HepG2 (cell line): ENCODE data around the gene GMCL2. TPM values are rescaled to one million over a fixed set of nuclear protein-coding genes. Genes with fewer than 3 reads are reported as not detected.

Experiments used
- JARID2 ChIP-seq: sonication (generic); formaldehyde crosslinking; IDR thresholded peaks from 2 replicates; pipeline ENCODE4 v1.8.1; 2023; ENCODE audit warnings: missing genetic modification reagents, inconsistent platforms; ENCODE audit not compliant: insufficient replicate concordance
- KLF6 ChIP-seq: IDR thresholded peaks from 2 replicates; pipeline ENCODE4 v1.8.0; 2016; ENCODE audit warnings: missing biosample characterization, missing genetic modification reagents
- PAF1 ChIP-seq: IDR thresholded peaks from 2 replicates; pipeline ENCODE4 v1.6.1; 2016; ENCODE audit warnings: missing genetic modification reagents, missing compliant biosample characterization
- PAX8 ChIP-seq: sonication (generic); formaldehyde crosslinking; IDR thresholded peaks from 2 replicates; pipeline ENCODE4 v1.8.0; 2022; ENCODE audit warnings: mild to moderate bottlenecking, missing genetic modification reagents, borderline replicate concordance
- ZNF468 ChIP-seq: sonication (generic); formaldehyde crosslinking; IDR thresholded peaks from 2 replicates; pipeline ENCODE4 v1.8.0; 2022; ENCODE audit warnings: mild to moderate bottlenecking, moderate library complexity, missing genetic modification reagents
- ZNF512 ChIP-seq: sonication (generic); formaldehyde crosslinking; IDR thresholded peaks from 2 replicates; pipeline ENCODE4 v1.4.0; 2020; ENCODE audit warnings: mild to moderate bottlenecking, missing genetic modification reagents
- ZNF619 ChIP-seq: sonication (generic); formaldehyde crosslinking; IDR thresholded peaks from 2 replicates; pipeline ENCODE4 v1.4.0; 2020; ENCODE audit warnings: mild to moderate bottlenecking, missing genetic modification reagents
- polyA plus RNA-seq, 8 experiments: library from polyadenylated mRNA; depleted of rRNA in 3 of 8; stranded (reverse) in 7 of 8; unstranded in 1 of 8; fragments of >200 nt; fragmentation: Illumina TruSeq in 4 of 8; extraction: Trizol in 4 of 8; gene quantifications; 2 replicates each; pipeline versions ENCODE4 v1.2.1 to v1.2.3, GENCODE V29; 2011 to 2016; ENCODE audit warnings: low read depth in 4 of 8, missing spikeins in 1 of 8, mixed read lengths in 1 of 8; ENCODE audit not compliant: insufficient read depth in 1 of 8
- total RNA-seq, 5 experiments: library from RNA; depleted of rRNA; stranded (reverse); fragments of >200 nt; fragmentation: Illumina TruSeq; extraction: Trizol; gene quantifications; 2 replicates each; pipeline ENCODE4 v1.2.3, GENCODE V29; 2016; ENCODE audit warnings: low read depth in 1 of 5
- TF ChIP-seq, protein P1 (sequence below): sonication (generic); formaldehyde crosslinking; IDR thresholded peaks from 2 replicates; pipeline ENCODE4 v1.4.0; 2020; ENCODE audit warnings: missing genetic modification reagents, mild to moderate bottlenecking, borderline replicate concordance
- TF ChIP-seq, protein P2 (sequence below): sonication (generic); formaldehyde crosslinking; conservative IDR thresholded peaks from 2 replicates; pipeline ENCODE4 v1.4.0; 2020; ENCODE audit warnings: missing genetic modification reagents
- TF ChIP-seq, protein P3 (sequence below): sonication (generic); formaldehyde crosslinking; IDR thresholded peaks from 2 replicates; pipeline ENCODE4 v1.9.0; 2021; ENCODE audit warnings: mild to moderate bottlenecking, missing genetic modification reagents

The GMCL2 gene
- total and polyA plus RNA-seq, 2 of the 13 experiments (the other 11 are each of a cell fraction or from before 2014, with no cell fraction given) = 0.03 TPM; not detected in 1

DNA sequence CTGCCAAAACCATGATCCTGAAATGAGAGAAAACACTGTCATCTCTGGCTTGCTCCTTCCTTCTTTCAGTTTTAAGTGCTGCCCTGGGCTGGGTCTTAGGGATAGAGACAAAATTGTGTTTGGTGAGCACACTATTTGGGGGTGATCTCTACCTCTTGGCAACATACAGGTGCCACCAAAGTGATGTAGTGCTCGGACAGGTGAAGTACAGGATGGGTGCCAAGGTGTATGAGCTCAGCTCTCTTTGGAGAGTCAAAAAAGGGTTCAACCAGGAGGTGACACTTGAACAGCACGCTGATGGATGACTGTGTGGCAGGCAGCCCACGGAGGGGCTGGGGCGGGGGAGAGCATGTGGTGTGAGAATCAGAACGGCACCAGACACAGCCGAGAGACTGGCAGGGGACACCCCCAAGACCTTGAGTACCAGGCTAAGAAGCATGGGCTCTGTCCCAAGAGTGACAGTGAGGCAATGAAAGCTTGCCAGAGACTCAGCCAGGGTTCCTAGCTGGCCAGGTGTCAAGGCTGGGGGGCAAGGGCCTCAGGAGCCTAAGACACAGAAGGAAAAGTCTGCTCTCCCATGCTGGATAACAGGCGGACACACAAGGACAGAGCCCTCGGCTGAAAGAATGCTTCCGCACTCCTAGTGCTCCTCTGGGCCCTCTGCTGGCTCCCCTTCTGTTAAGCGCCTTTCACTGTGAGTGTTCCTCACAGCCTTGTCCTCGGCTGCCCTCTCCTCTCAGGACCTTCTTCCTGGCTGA lies 36.0 kb downstream of the GMCL2 start (continued):
- TF ChIP-seq, protein P1, sequence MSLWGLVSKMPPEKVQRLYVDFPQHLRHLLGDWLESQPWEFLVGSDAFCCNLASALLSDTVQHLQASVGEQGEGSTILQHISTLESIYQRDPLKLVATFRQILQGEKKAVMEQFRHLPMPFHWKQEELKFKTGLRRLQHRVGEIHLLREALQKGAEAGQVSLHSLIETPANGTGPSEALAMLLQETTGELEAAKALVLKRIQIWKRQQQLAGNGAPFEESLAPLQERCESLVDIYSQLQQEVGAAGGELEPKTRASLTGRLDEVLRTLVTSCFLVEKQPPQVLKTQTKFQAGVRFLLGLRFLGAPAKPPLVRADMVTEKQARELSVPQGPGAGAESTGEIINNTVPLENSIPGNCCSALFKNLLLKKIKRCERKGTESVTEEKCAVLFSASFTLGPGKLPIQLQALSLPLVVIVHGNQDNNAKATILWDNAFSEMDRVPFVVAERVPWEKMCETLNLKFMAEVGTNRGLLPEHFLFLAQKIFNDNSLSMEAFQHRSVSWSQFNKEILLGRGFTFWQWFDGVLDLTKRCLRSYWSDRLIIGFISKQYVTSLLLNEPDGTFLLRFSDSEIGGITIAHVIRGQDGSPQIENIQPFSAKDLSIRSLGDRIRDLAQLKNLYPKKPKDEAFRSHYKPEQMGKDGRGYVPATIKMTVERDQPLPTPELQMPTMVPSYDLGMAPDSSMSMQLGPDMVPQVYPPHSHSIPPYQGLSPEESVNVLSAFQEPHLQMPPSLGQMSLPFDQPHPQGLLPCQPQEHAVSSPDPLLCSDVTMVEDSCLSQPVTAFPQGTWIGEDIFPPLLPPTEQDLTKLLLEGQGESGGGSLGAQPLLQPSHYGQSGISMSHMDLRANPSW = no peak
- TF ChIP-seq JARID2 (CRISPR knock-in tag) (no peak), KLF6 (CRISPR knock-in tag) (no peak), PAF1 (CRISPR knock-in tag) (peak; percentile 32; the same call in 1 of the 2 replicates), ZNF512 (CRISPR knock-in tag) (no peak), PAX8 (CRISPR knock-in tag) (no peak), ZNF619 (CRISPR knock-in tag) (no peak), ZNF468 (CRISPR knock-in tag) (no peak)
- TF ChIP-seq, protein P2, sequence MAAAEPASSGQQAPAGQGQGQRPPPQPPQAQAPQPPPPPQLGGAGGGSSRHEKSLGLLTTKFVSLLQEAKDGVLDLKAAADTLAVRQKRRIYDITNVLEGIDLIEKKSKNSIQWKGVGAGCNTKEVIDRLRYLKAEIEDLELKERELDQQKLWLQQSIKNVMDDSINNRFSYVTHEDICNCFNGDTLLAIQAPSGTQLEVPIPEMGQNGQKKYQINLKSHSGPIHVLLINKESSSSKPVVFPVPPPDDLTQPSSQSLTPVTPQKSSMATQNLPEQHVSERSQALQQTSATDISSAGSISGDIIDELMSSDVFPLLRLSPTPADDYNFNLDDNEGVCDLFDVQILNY (CRISPR knock-in tag) = no peak
- TF ChIP-seq, protein P3, sequence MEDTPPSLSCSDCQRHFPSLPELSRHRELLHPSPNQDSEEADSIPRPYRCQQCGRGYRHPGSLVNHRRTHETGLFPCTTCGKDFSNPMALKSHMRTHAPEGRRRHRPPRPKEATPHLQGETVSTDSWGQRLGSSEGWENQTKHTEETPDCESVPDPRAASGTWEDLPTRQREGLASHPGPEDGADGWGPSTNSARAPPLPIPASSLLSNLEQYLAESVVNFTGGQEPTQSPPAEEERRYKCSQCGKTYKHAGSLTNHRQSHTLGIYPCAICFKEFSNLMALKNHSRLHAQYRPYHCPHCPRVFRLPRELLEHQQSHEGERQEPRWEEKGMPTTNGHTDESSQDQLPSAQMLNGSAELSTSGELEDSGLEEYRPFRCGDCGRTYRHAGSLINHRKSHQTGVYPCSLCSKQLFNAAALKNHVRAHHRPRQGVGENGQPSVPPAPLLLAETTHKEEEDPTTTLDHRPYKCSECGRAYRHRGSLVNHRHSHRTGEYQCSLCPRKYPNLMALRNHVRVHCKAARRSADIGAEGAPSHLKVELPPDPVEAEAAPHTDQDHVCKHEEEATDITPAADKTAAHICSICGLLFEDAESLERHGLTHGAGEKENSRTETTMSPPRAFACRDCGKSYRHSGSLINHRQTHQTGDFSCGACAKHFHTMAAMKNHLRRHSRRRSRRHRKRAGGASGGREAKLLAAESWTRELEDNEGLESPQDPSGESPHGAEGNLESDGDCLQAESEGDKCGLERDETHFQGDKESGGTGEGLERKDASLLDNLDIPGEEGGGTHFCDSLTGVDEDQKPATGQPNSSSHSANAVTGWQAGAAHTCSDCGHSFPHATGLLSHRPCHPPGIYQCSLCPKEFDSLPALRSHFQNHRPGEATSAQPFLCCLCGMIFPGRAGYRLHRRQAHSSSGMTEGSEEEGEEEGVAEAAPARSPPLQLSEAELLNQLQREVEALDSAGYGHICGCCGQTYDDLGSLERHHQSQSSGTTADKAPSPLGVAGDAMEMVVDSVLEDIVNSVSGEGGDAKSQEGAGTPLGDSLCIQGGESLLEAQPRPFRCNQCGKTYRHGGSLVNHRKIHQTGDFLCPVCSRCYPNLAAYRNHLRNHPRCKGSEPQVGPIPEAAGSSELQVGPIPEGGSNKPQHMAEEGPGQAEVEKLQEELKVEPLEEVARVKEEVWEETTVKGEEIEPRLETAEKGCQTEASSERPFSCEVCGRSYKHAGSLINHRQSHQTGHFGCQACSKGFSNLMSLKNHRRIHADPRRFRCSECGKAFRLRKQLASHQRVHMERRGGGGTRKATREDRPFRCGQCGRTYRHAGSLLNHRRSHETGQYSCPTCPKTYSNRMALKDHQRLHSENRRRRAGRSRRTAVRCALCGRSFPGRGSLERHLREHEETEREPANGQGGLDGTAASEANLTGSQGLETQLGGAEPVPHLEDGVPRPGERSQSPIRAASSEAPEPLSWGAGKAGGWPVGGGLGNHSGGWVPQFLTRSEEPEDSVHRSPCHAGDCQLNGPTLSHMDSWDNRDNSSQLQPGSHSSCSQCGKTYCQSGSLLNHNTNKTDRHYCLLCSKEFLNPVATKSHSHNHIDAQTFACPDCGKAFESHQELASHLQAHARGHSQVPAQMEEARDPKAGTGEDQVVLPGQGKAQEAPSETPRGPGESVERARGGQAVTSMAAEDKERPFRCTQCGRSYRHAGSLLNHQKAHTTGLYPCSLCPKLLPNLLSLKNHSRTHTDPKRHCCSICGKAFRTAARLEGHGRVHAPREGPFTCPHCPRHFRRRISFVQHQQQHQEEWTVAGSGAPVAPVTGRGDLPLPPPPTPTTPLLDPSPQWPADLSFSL (CRISPR knock-in tag) = no peak
